ENCODE data around the gene UNC80. TPM values are rescaled to one million over a fixed set of nuclear protein-coding genes. Genes with fewer than 3 reads are reported as not detected.

The UNC80 gene
- total and polyA plus RNA-seq, 2 donors from 2014 or later: 0.04 to 0.06 TPM

DNA sequence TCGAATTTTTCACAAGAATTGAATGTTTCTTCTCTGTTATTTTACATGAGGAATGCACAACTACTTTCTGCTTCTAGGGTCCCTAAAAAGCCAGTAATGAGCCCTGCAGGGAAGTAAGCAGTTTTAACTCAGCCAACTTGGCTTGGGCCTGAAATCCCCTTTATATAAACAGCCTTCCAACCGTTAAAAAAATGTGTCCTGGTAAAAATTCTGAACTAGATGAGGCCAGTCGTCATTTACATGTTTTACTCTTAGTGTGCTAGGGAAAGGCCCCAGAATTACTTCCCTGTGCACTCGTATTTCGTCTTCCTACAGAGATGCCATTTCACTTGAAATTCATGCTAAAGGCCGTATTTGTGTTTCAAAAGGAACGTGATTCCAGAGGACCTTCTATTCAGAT lies 188.4 kb downstream of the UNC80 start:
- Histone ChIP-seq H3K9ac (ENCODE audit: low read length in 3 of 3) (no peak overlapping the region), H3K9me3 (ENCODE audit: control insufficient read depth in 2 of 3, insufficient read depth in 1 of 3, low read length in 3 of 3) (no peaks in the 10 kb centered on the region), H3K27me3 (ENCODE audit: control insufficient read depth, insufficient read depth, low read length) (no peaks in the 10 kb centered on the region), H3K4me1 (ENCODE audit: control insufficient read depth in 2 of 3, insufficient read depth in 2 of 3, low read depth in 1 of 3, low read length in 3 of 3) (peaks cover 0 to 7% (median 2%) of the 10 kb centered on the region in 3 donors), H3K27ac (ENCODE audit: low read depth in 2 of 2, low read length in 2 of 2) (no peak overlapping the region), H3K36me3 (ENCODE audit: control insufficient read depth in 2 of 3, insufficient read depth in 3 of 3, low read length in 3 of 3) (no peaks in the 10 kb centered on the region), H3K4me3 (ENCODE audit: low read length in 3 of 3) (no peak overlapping the region)
- intact Hi-C loops (cut with DNase I): no loop called here
- TF ChIP-seq, protein P1, sequence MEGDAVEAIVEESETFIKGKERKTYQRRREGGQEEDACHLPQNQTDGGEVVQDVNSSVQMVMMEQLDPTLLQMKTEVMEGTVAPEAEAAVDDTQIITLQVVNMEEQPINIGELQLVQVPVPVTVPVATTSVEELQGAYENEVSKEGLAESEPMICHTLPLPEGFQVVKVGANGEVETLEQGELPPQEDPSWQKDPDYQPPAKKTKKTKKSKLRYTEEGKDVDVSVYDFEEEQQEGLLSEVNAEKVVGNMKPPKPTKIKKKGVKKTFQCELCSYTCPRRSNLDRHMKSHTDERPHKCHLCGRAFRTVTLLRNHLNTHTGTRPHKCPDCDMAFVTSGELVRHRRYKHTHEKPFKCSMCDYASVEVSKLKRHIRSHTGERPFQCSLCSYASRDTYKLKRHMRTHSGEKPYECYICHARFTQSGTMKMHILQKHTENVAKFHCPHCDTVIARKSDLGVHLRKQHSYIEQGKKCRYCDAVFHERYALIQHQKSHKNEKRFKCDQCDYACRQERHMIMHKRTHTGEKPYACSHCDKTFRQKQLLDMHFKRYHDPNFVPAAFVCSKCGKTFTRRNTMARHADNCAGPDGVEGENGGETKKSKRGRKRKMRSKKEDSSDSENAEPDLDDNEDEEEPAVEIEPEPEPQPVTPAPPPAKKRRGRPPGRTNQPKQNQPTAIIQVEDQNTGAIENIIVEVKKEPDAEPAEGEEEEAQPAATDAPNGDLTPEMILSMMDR (IDR thresholded peaks at IDR 0.05; ENCODE audit: borderline replicate concordance, extremely low read depth, insufficient read depth): no peak
- FAIRE-seq: no peak
- DNase-seq: no peak

DNA sequence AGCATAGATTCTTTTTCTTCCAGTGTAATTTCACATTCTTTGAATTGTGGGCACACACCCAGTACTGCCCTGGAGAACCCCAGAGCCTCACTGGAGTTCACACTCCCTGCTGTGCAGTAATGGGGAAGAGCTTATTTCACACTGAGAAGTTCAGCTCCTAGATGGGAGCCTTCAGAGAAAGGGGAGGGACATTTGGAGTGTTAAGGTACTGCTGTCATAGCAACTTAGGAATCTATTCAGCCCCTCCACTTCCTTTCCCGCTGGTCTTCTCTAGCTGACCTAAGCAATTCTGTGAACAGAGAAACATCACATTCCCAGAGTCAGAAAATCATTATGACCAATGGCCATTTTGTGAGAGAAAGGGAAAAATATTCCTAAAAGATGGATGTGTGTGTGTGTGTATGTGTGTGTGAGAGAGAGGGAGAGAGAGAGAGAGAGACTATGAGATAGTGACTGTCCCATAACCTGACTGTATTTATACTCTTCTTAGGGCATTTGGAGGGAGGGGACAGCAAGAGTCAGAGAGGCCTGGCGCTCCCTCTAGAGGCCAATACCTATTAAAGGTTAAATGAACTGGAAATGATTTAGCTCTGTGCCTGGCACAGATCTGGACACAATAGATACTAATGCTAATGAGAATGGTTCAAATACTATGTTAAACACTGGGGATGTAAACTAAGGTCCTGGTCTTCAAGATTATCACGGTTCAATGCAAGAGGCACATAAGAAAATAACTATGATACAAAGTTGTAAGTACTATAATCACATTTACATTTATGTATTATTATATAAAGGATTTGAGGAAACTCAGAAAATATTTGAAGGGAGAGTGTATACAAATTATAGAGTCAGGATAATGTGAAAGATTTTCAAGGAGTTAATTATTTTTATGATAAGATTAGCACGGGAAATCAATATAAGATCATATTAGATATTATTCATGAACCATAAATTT lies 189.3 kb downstream of the UNC80 start:
- Histone ChIP-seq H3K4me1 (ENCODE audit: control insufficient read depth in 2 of 3, insufficient read depth in 2 of 3, low read depth in 1 of 3, low read length in 3 of 3) (peaks cover 0 to 7% (median 2%) of the 10 kb centered on the region in 3 donors), H3K4me3 (ENCODE audit: low read length in 3 of 3) (no peak overlapping the region), H3K27me3 (ENCODE audit: control insufficient read depth, insufficient read depth, low read length) (no peaks in the 10 kb centered on the region), H3K27ac (ENCODE audit: low read depth in 2 of 2, low read length in 2 of 2) (no peak overlapping the region), H3K36me3 (ENCODE audit: control insufficient read depth in 2 of 3, insufficient read depth in 3 of 3, low read length in 3 of 3) (no peaks in the 10 kb centered on the region), H3K9ac (ENCODE audit: low read length in 3 of 3) (no peak overlapping the region), H3K9me3 (ENCODE audit: control insufficient read depth in 2 of 3, insufficient read depth in 1 of 3, low read length in 3 of 3) (no peaks in the 10 kb centered on the region)
- FAIRE-seq (peak; percentile 52), DNase-seq (peak in 3 of 5 donors; percentile 57 to 79 (median 76))
- intact Hi-C loops (cut with DNase I): no loop called here
- TF ChIP-seq, protein P1 (IDR thresholded peaks at IDR 0.05; ENCODE audit: borderline replicate concordance, extremely low read depth, insufficient read depth): peak; percentile 49

DNA sequence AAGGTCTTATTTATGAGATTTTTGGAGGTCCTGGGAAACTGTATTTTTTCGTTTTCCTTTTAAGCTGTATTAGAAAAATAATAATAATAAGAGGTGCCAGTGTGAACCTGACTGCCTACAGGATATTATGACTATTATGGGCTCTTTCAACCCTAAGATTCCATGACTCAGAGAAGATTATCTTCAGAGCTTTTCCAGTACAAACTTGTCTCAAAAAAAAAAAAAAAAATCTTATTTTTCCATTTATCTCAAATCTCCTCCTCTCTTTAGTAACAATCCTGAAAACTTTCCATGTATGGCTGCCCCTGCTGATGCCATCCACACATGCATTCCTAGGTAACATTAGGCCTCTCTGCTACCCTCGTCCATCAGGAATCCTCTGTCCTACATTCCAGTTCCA lies 194.1 kb downstream of the UNC80 start:
- H3K9ac ChIP-seq (ENCODE audit: low read length in 3 of 3): no peak overlapping the region
- intact Hi-C loops (cut with DNase I): no loop called here
- H3K4me1 ChIP-seq (ENCODE audit: control insufficient read depth in 2 of 3, insufficient read depth in 2 of 3, low read depth in 1 of 3, low read length in 3 of 3): peaks cover 0 to 2% (median 0%) of the 10 kb centered on the region in 3 donors
- H3K9me3 ChIP-seq (ENCODE audit: control insufficient read depth in 2 of 3, insufficient read depth in 1 of 3, low read length in 3 of 3): no peaks in the 10 kb centered on the region
- no peaks in the 10 kb centered on the region for H3K27me3 ChIP-seq (ENCODE audit: control insufficient read depth, insufficient read depth, low read length)
- DNase-seq: no peak
- no peaks in the 10 kb centered on the region for H3K36me3 ChIP-seq (ENCODE audit: control insufficient read depth in 2 of 3, insufficient read depth in 3 of 3, low read length in 3 of 3)
- TF ChIP-seq, protein P1 (IDR thresholded peaks at IDR 0.05; ENCODE audit: borderline replicate concordance, extremely low read depth, insufficient read depth): no peak
- no peak overlapping the region for H3K27ac ChIP-seq (ENCODE audit: low read depth in 2 of 2, low read length in 2 of 2)
- no peak for FAIRE-seq
- no peak overlapping the region for H3K4me3 ChIP-seq (ENCODE audit: low read length in 3 of 3)
